Smooth muscle cell (in vitro differentiated cells): Measurements from ENCODE around the gene SYT1. TPM values are rescaled to one million over a fixed set of nuclear protein-coding genes. Genes with fewer than 3 reads are reported as not detected.

Source experiments
- DNase-seq: peaks from one replicate; lab custom pipeline; 2025; ENCODE audit not compliant: unreplicated experiment; lab: John Stamatoyannopoulos, UW
- H2AFZ ChIP-seq: fragments of 200-600 bp; sonication (generic); 2 replicates; pipeline ENCODE4 v1.6.0; 2016; ENCODE audit warnings: antibody characterized with exemption, low read depth, mild to moderate bottlenecking
- H3F3A ChIP-seq: fragments of 200-600 bp; sonication (generic); 2 replicates; pipeline ENCODE4 v1.6.0; 2017; ENCODE audit warnings: antibody characterized with exemption, low read depth
- H3K27ac ChIP-seq: fragments of 200-600 bp; sonication (generic); 2 replicates; pipeline ENCODE4 v1.5.1; 2016; ENCODE audit warnings: low read depth, mild to moderate bottlenecking
- H3K27me3 ChIP-seq: fragments of 200-600 bp; sonication (generic); 2 replicates; pipeline ENCODE4 v1.6.1; 2016; ENCODE audit warnings: low read depth, mild to moderate bottlenecking
- H3K36me3 ChIP-seq: fragments of 200-600 bp; sonication (generic); 2 replicates; pipeline ENCODE4 v1.5.1; 2016; ENCODE audit warnings: low read depth
- H3K4me1 ChIP-seq: fragments of 200-600 bp; sonication (generic); 2 replicates; pipeline ENCODE4 v1.5.1; 2016; ENCODE audit warnings: low read depth
- H3K4me2 ChIP-seq: fragments of 200-600 bp; sonication (generic); 2 replicates; pipeline ENCODE4 v1.6.0; 2016; ENCODE audit warnings: mild to moderate bottlenecking
- H3K4me3 ChIP-seq: fragments of 200-600 bp; sonication (generic); 2 replicates; pipeline ENCODE4 v1.5.1; 2016; ENCODE audit warnings: mild to moderate bottlenecking
- H3K79me2 ChIP-seq: fragments of 200-600 bp; sonication (generic); 2 replicates; pipeline ENCODE4 v1.6.0; 2016; ENCODE audit warnings: low read depth, mild to moderate bottlenecking
- H3K9ac ChIP-seq: fragments of 200-600 bp; sonication (generic); 2 replicates; pipeline ENCODE4 v1.6.0; 2016; ENCODE audit warnings: low read depth
- H3K9me3 ChIP-seq: fragments of 200-600 bp; sonication (generic); replicated peaks from 2 replicates; pipeline ENCODE4 v1.5.1; 2016; ENCODE audit warnings: low read depth
- H4K20me1 ChIP-seq: fragments of 200-600 bp; sonication (generic); 2 replicates; pipeline ENCODE4 v1.6.0; 2016; ENCODE audit warnings: low read depth
- CTCF ChIP-seq: fragments of 200-600 bp; sonication (generic); IDR thresholded peaks from 2 replicates; pipeline ENCODE4 v1.5.1; 2017; ENCODE audit warnings: borderline replicate concordance, mild to moderate bottlenecking, antibody characterized with exemption; ENCODE audit not compliant: insufficient read depth, poor library complexity, severe bottlenecking
- WGBS: methylation state at CpG from one replicate; pipeline ENCODE4 v1.1.7; 2016; ENCODE audit warnings: low lambda C conversion rate; 5-methylcytosine and 5-hydroxymethylcytosine counted together
- polyA plus RNA-seq: library from polyadenylated mRNA; unstranded; fragments of >200 nt; fragmentation: Nextera tagmentation; extraction: Ambion mirVana; gene quantifications from 2 replicates; pipeline ENCODE4 v1.2.1, GENCODE V29; 2016
- total RNA-seq: library from RNA; depleted of rRNA; stranded (reverse); fragments of >200 nt; gene quantifications from 2 replicates; pipeline ENCODE4 v1.2.3, GENCODE V29; 2014

Gene SYT1
- total and polyA plus RNA-seq, 2 experiments from 2014 or later: 5.2 to 10.2 TPM

- DNase-seq: no peak
- H3K27ac ChIP-seq: no peak overlapping the region
- WGBS: 72% methylated on average over 4 of the region's 4 CpGs
Measured at GRCh38 chr12:78866518-78866917, 1.9 kb downstream of the SYT1 start.

GRCh38 chr12:78870539-78870938 is 6.0 kb downstream of the SYT1 start:
- Histone ChIP-seq H3K4me3 (no peak overlapping the region), H3K27ac (no peak overlapping the region), H3F3A (peaks cover 3% of the 10 kb centered on the region), H2AFZ (no peak overlapping the region), H4K20me1 (no peaks in the 10 kb centered on the region), H3K9me3 (no peaks in the 10 kb centered on the region), H3K4me2 (no peak overlapping the region), H3K27me3 (no peaks in the 10 kb centered on the region), H3K79me2 (peaks cover 45% of the 10 kb centered on the region), H3K9ac (no peak overlapping the region), H3K36me3 (no peaks in the 10 kb centered on the region), H3K4me1 (peaks cover 13% of the 10 kb centered on the region)
- TF ChIP-seq CTCF: no peak
- no peak for DNase-seq
- WGBS: 97% methylated on average over 3 of the region's 3 CpGs

More at GRCh38 chr12:78866518-78866917, 1.9 kb downstream of the SYT1 start:
- Histone ChIP-seq H3K4me2 (peak overlapping the region; percentile 88), H3F3A (peaks cover 3% of the 10 kb centered on the region), H3K9ac (no peak overlapping the region), H3K4me3 (no peak overlapping the region), H2AFZ (no peak overlapping the region), H3K27me3 (no peaks in the 10 kb centered on the region), H3K9me3 (no peaks in the 10 kb centered on the region), H3K36me3 (no peaks in the 10 kb centered on the region), H3K79me2 (peaks cover 34% of the 10 kb centered on the region), H3K4me1 (peaks cover 13% of the 10 kb centered on the region), H4K20me1 (no peaks in the 10 kb centered on the region)
- TF ChIP-seq CTCF: no peak

GRCh38 chr12:78871566-78871965 is 7.0 kb downstream of the SYT1 start:
- H3K36me3 ChIP-seq: no peaks in the 10 kb centered on the region
- no peak for DNase-seq
- WGBS: 30% methylated on average over 2 of the region's 2 CpGs
- H3K79me2 ChIP-seq: peaks cover 37% of the 10 kb centered on the region
- H3K27me3 ChIP-seq: no peaks in the 10 kb centered on the region
- H2AFZ ChIP-seq: no peak overlapping the region
- peak overlapping the region; percentile 7 for H3K27ac ChIP-seq
- no peak overlapping the region for H3K9ac ChIP-seq
- H3F3A ChIP-seq: peaks cover 3% of the 10 kb centered on the region
- H3K9me3 ChIP-seq: no peaks in the 10 kb centered on the region
- peak overlapping the region; percentile 51 for H3K4me2 ChIP-seq
- H3K4me1 ChIP-seq: peaks cover 3% of the 10 kb centered on the region
- TF ChIP-seq CTCF: no peak
- no peak overlapping the region for H3K4me3 ChIP-seq
- no peaks in the 10 kb centered on the region for H4K20me1 ChIP-seq

- WGBS: 40% methylated on average over 3 of the region's 3 CpGs
- H3K4me1 ChIP-seq: peaks cover 10% of the 10 kb centered on the region
- peak overlapping the region; percentile 48 for H3K27ac ChIP-seq
- no peak for DNase-seq
- no peaks in the 10 kb centered on the region for H3K9me3 ChIP-seq
- H4K20me1 ChIP-seq: no peaks in the 10 kb centered on the region
- no peaks in the 10 kb centered on the region for H3K36me3 ChIP-seq
- H3K27me3 ChIP-seq: no peaks in the 10 kb centered on the region
- no peaks in the 10 kb centered on the region for H3F3A ChIP-seq
- no peak for TF ChIP-seq CTCF
- peak overlapping the region; percentile 1 for H3K4me2 ChIP-seq
- no peak overlapping the region for H2AFZ ChIP-seq
- H3K79me2 ChIP-seq: peaks cover 11% of the 10 kb centered on the region
- H3K9ac ChIP-seq: no peak overlapping the region
- no peak overlapping the region for H3K4me3 ChIP-seq
Measured at GRCh38 chr12:78878459-78878858, 13.9 kb downstream of the SYT1 start.
